ENCODE results near the gene RAB3IP. TPM values are rescaled to one million over a fixed set of nuclear protein-coding genes. Genes with fewer than 3 reads are reported as not detected.
A peak's percentile ranks its signal among the peaks of the same experiment; 100 is the strongest.

The RAB3IP gene
- total RNA-seq, 1 donor = 9.5 TPM

DNA sequence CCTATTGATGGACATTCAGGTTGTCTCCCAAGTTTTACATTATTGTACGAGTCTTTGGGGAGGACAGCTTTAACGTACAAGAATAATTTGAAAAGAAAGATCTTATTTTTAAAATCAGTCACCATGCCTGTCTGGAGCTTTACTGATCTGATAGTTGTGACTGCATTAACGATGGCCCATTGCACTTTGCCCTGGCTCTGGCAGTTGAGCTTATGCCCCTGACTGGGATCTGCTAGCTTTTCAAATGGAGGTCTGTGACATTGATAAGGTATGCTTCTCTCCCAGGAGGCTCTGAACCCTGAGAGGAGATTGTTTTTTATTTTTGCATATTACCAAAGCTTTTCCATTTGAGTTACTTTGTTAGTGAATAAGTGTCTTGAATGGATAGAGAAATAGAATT is 17.9 kb upstream of the RAB3IP start:
- DNase-seq (ENCODE audit: low read depth) = no peak
- no peak overlapping the region for H3K4me3 ChIP-seq (ENCODE audit: low read depth, low read length)
- TF ChIP-seq, protein P1, sequence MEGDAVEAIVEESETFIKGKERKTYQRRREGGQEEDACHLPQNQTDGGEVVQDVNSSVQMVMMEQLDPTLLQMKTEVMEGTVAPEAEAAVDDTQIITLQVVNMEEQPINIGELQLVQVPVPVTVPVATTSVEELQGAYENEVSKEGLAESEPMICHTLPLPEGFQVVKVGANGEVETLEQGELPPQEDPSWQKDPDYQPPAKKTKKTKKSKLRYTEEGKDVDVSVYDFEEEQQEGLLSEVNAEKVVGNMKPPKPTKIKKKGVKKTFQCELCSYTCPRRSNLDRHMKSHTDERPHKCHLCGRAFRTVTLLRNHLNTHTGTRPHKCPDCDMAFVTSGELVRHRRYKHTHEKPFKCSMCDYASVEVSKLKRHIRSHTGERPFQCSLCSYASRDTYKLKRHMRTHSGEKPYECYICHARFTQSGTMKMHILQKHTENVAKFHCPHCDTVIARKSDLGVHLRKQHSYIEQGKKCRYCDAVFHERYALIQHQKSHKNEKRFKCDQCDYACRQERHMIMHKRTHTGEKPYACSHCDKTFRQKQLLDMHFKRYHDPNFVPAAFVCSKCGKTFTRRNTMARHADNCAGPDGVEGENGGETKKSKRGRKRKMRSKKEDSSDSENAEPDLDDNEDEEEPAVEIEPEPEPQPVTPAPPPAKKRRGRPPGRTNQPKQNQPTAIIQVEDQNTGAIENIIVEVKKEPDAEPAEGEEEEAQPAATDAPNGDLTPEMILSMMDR (IDR thresholded peaks at IDR 0.05; ENCODE audit: insufficient read depth, low read depth, low read length) = no peak

DNA sequence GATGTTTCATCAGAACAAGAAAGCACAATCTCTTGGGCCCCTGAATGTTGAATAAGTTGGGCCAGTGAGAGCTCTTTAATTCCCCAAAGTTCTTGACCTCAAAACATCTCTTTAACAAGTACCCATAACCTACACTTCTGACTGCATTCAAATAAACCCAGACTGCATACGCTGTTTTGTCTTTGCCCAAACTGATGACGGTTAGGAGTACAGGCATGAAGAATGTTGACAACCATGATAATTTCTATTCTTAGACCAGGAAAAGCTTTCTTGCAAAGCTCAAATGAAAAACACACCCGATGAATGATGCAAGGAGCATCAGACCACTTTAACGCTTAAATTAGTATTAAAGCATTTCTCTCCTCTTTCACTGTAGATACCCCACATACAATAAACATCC is 11.7 kb upstream of the RAB3IP start:
- no peak overlapping the region for H3K4me3 ChIP-seq (ENCODE audit: low read depth, low read length)
- DNase-seq (ENCODE audit: low read depth) = no peak
- TF ChIP-seq, protein P1 (IDR thresholded peaks at IDR 0.05; ENCODE audit: insufficient read depth, low read depth, low read length) = no peak

DNA sequence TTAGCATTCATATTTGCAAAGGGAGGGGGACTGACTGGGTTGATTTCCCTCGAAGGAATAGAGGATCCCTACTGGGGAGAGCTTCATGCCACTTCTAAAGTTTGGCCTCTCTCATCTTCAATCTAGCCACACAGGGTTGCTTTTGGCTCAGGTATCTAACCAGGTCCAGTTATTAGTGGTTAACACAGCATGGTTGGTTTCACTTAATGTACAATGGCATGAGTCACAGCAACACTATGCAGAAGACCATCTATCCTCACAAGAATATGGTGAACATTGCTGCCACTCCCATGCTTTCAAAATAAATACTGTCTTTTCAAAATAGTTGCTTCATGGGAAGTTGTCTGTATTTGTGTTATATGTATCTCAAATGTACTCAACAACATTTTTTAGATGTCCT is 6.6 kb upstream of the RAB3IP start:
- no peak overlapping the region for H3K4me3 ChIP-seq (ENCODE audit: low read depth, low read length)
- DNase-seq (ENCODE audit: low read depth) = no peak
- TF ChIP-seq, protein P1 (IDR thresholded peaks at IDR 0.05; ENCODE audit: insufficient read depth, low read depth, low read length) = no peak

DNA sequence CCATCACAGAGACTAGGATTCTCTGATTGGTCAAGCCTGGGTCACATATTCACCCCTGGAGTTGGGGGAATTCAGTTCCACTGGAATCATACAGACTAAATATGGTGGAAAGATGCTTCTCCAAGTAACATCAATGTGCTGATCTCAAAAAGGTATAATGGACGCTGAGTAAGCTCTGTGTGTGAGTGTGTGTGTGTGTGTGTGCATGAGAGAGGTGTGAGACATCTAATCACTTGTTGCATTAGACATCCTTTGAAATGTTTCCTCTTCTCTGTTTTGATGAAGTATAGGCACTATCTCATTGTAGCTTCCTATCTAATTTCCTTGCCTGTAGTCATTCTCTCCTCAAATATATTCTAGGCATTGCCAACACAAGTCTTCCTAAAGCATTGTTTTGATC is 5.0 kb upstream of the RAB3IP start:
- no peak for DNase-seq (ENCODE audit: low read depth)
- TF ChIP-seq, protein P1 (IDR thresholded peaks at IDR 0.05; ENCODE audit: insufficient read depth, low read depth, low read length) = no peak
- H3K4me3 ChIP-seq (ENCODE audit: low read depth, low read length) = no peak overlapping the region

DNA sequence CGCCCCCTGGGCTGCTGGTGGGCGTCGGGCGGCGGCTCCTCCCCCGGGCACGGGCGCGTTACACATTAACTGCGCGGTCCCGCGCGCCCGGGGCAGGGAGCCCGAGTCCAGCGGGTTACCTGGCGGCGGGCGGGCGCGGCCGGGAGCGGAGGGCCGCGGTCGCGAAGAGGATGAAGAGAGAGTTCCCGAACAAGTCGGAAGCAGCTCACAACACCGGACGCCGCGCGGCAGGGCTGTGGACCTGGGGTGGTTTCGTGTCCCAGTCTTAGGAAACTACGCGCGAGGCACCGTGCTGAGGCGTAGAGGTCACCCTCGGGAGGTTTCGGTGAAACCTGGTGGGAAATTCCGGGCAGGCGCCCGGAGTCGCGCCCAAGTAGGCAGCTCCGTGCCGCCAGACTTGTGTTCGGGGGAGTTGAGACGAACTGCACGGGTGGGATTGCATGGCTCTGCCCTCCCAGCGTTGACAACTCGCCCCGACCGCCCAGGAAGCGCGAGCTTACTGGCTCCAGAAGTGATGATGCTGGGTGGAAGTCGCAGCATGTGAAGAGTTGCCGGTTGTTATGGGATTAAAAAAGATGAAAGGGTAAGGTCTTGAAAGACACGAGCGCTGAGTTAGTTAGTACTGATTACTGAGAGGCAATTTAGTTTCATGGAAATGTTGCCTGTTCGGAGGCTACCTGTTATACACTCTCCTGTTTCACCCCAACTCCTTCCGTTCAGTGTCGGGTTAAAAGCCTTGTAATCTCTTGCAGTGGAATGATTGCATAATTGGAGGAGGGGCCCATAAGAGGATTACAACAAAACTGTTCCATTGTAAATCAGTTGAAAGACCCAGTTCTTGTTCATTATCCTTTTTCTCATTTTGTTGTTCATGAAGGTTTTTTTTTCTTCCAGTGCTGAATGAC is 879 bp downstream of the RAB3IP start:
- peak; percentile 40 for DNase-seq (ENCODE audit: low read depth)
- TF ChIP-seq, protein P1 (IDR thresholded peaks at IDR 0.05; ENCODE audit: insufficient read depth, low read depth, low read length) = no peak
- H3K4me3 ChIP-seq (ENCODE audit: low read depth, low read length) = peak overlapping the region; percentile 70

DNA sequence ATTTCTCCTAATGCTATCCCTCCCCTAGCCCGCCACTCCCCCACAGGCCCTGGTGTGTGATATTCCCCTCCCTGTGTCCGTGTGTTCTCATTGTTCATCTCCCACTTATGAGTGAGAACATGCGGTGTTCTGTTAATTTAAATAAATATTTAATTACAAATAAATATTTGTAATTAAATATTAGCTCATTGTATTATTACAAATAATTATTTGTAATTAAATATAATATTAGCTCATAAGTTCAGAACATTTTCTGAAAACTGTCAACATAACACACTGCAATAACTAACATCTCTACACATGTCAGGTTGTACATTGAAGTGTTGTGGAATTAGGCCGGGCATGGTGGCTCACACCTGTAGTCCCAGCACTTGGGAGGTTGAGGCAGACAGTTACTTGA is 5.4 kb downstream of the RAB3IP start:
- TF ChIP-seq, protein P1 (IDR thresholded peaks at IDR 0.05; ENCODE audit: insufficient read depth, low read depth, low read length) = no peak

More for the DNA sequence above, 5.4 kb downstream of the RAB3IP start:
- H3K4me3 ChIP-seq (ENCODE audit: low read depth, low read length) = no peak overlapping the region
- no peak for DNase-seq (ENCODE audit: low read depth)
